Neural progenitor cell (in vitro differentiated cells): Measurements from ENCODE around the gene RASA1. TPM values are rescaled to one million over a fixed set of nuclear protein-coding genes. Genes with fewer than 3 reads are reported as not detected.
A peak's percentile ranks its signal among the peaks of the same experiment; 100 is the strongest.

Experiments
- DNase-seq: peaks from one replicate; pipeline ENCODE4 v3.0.0-alpha.2; 2016; ENCODE audit warnings: low spot score
- H2AFZ ChIP-seq: fragments of 200-600 bp; sonication (generic); replicated peaks from 2 replicates; pipeline ENCODE4 v1.6.1; 2016; ENCODE audit warnings: antibody characterized with exemption
- H3F3A ChIP-seq: fragments of 200-600 bp; sonication (generic); 2 replicates; pipeline ENCODE4 v1.6.1; 2016; ENCODE audit warnings: antibody characterized with exemption, low read depth
- H3K27ac ChIP-seq: fragments of 200-600 bp; sonication (generic); 2 replicates; pipeline ENCODE4 v1.5.1; 2016; ENCODE audit warnings: mild to moderate bottlenecking
- H3K27me3 ChIP-seq: fragments of 200-600 bp; sonication (generic); 2 replicates; pipeline ENCODE4 v1.6.1; 2016; ENCODE audit warnings: mild to moderate bottlenecking, moderate library complexity
- H3K36me3 ChIP-seq: fragments of 200-600 bp; sonication (generic); 2 replicates; pipeline ENCODE4 v1.5.1; 2016
- H3K4me1 ChIP-seq: fragments of 200-600 bp; sonication (generic); 2 replicates; pipeline ENCODE4 v1.6.1; 2016; ENCODE audit warnings: mixed run types
- H3K4me2 ChIP-seq: fragments of 200-600 bp; sonication (generic); 2 replicates; pipeline ENCODE4 v1.6.1; 2016
- H3K4me3 ChIP-seq: fragments of 200-600 bp; sonication (generic); 2 replicates; pipeline ENCODE4 v1.5.1; 2016
- H3K79me2 ChIP-seq: fragments of 200-600 bp; sonication (generic); 2 replicates; pipeline ENCODE4 v1.6.1; 2016; ENCODE audit warnings: low read depth
- H3K9ac ChIP-seq: fragments of 200-600 bp; sonication (generic); 2 replicates; pipeline ENCODE4 v1.6.1; 2016
- H3K9me3 ChIP-seq: fragments of 200-600 bp; sonication (generic); 2 replicates; pipeline ENCODE4 v1.5.1; 2016; ENCODE audit warnings: low read depth
- H4K20me1 ChIP-seq: fragments of 200-600 bp; sonication (generic); 2 replicates; pipeline ENCODE4 v1.6.1; 2016; ENCODE audit warnings: low read depth
- H3K27ac Mint-ChIP-seq: 3 replicates; pipeline ENCODE4 v1.8.0; 2021; ENCODE audit warnings: mixed read lengths
- H3K27me3 Mint-ChIP-seq: 2 replicates; pipeline ENCODE4 v1.8.0; 2022; ENCODE audit warnings: low read depth, mild to moderate bottlenecking, inconsistent platforms, moderate library complexity, mixed read lengths; ENCODE audit not compliant: insufficient read depth
- H3K36me3 Mint-ChIP-seq: 3 replicates; pipeline ENCODE4 v1.8.0; 2021; ENCODE audit warnings: mixed read lengths
- H3K4me1 Mint-ChIP-seq: 3 replicates; pipeline ENCODE4 v1.8.0; 2021; ENCODE audit warnings: mixed read lengths
- H3K4me3 Mint-ChIP-seq: 3 replicates; pipeline ENCODE4 v1.8.0; 2021; ENCODE audit warnings: mild to moderate bottlenecking, moderate library complexity, mixed read lengths
- H3K9me3 Mint-ChIP-seq: 3 replicates; pipeline ENCODE4 v1.8.0; 2020; ENCODE audit warnings: mixed read lengths
- EZH2 ChIP-seq: fragments of 200-600 bp; sonication (generic); IDR thresholded peaks from 2 replicates; pipeline ENCODE4 v1.6.1; 2017; ENCODE audit warnings: antibody characterized with exemption, mild to moderate bottlenecking, moderate library complexity
- EZH2phosphoT487 ChIP-seq: fragments of 200-600 bp; sonication (generic); IDR thresholded peaks from 2 replicates; pipeline ENCODE4 v1.6.1; 2017; ENCODE audit warnings: antibody characterized with exemption
- total RNA-seq: library from RNA; depleted of rRNA; stranded (reverse); fragments of >200 nt; gene quantifications from 2 replicates; pipeline ENCODE4 v1.2.3, GENCODE V29; 2015; ENCODE audit warnings: low replicate concordance
- TF ChIP-seq, protein P1 (sequence below): fragments of 200-600 bp; sonication (generic); IDR thresholded peaks from 2 replicates; pipeline ENCODE4 v1.5.1; 2017; ENCODE audit warnings: antibody characterized with exemption, mild to moderate bottlenecking

RASA1 gene
- total RNA-seq = 42.4 and 60.9 TPM in 2 replicates

DNA sequence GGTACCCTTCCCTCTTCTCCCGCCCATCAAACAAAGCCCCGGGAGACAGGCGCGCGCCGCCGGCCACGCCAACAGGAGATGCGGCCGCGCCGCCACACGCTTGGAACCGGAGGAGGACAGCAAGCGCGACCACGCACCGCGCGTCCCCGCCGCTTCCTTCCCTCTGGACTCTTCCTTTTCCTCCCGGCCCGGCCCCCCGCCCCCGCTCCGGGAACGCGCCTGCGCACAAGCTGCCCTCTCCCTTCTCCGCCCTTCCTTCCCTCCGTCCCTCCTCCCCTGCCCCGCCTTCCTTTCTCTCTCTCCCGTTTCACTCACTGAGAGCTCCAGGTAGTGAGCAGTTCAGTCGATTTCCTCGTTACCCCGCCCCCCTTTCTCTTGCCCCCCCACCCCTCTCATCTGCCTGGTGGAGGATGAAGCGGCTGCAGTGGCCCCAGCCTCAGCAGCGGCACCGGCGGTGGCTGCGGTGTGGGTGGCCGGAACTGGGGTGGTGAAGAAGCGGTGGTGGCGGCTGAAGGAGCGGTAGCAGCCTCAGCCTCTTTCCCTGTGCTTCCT, at the start of gene RASA1:
Gene RASA1, plus strand, starts transcription at position 310 of the 552 bp plus-strand sequence. CDS start 569 bp downstream, outside the sequence.
- Histone ChIP-seq H3F3A (peaks cover 31% of the 10 kb centered on the region), H3K79me2 (peaks cover 42% of the 10 kb centered on the region), H4K20me1 (peaks cover 14% of the 10 kb centered on the region), H3K36me3 (no peaks in the 10 kb centered on the region), H3K9me3 (no peaks in the 10 kb centered on the region), H3K4me1 (peaks cover 17% of the 10 kb centered on the region), H3K27ac (peak within 1 kb of the TSS; percentile 93), H3K4me2 (peak within 1 kb of the TSS; percentile 84), H2AFZ (peak within 1 kb of the TSS; percentile 77), H3K9ac (peak within 1 kb of the TSS; percentile 56), H3K4me3 (peak within 1 kb of the TSS; percentile 72), H3K27me3 (no peaks in the 10 kb centered on the region)
- Mint-ChIP-seq H3K4me3 (peak within 1 kb of the TSS; percentile 98), H3K4me1 (peaks cover 17% of the 10 kb centered on the region), H3K36me3 (peaks cover 2% of the 10 kb centered on the region), H3K27ac (peak within 1 kb of the TSS; percentile 98), H3K9me3 (no peaks in the 10 kb centered on the region), H3K27me3 (no peaks in the 10 kb centered on the region)
- peak; percentile 97 for DNase-seq
- TF ChIP-seq EZH2 (no peak), EZH2phosphoT487 (no peak)
- TF ChIP-seq, protein P1, sequence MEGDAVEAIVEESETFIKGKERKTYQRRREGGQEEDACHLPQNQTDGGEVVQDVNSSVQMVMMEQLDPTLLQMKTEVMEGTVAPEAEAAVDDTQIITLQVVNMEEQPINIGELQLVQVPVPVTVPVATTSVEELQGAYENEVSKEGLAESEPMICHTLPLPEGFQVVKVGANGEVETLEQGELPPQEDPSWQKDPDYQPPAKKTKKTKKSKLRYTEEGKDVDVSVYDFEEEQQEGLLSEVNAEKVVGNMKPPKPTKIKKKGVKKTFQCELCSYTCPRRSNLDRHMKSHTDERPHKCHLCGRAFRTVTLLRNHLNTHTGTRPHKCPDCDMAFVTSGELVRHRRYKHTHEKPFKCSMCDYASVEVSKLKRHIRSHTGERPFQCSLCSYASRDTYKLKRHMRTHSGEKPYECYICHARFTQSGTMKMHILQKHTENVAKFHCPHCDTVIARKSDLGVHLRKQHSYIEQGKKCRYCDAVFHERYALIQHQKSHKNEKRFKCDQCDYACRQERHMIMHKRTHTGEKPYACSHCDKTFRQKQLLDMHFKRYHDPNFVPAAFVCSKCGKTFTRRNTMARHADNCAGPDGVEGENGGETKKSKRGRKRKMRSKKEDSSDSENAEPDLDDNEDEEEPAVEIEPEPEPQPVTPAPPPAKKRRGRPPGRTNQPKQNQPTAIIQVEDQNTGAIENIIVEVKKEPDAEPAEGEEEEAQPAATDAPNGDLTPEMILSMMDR = no peak

DNA sequence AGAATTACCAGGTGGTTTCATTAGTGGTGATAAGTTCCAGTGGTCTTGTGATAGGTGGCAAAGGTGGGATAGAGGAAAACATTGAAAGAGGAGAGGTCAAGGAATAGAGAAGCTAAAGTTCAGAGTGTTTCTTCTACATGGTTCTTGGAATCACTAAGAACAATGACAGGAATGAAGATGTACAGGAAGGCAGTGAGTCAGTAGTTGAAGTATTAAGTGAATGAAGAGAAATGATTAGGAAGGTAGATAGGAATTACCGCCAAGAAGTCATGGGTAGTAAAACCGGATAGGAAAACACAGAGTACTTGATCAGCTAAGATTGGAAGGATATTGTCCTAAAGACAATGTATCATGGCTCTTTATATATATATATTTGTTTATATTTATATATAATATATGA, 37.9 kb upstream of the RASA1 start:
- H3K4me3 ChIP-seq = no peak overlapping the region
- H3K4me1 ChIP-seq = no peaks in the 10 kb centered on the region
- TF ChIP-seq EZH2 (no peak), EZH2phosphoT487 (no peak)
- TF ChIP-seq, protein P1 = no peak
- no peaks in the 10 kb centered on the region for H3K36me3 Mint-ChIP-seq
- no peaks in the 10 kb centered on the region for H3K79me2 ChIP-seq
- H3K9ac ChIP-seq = no peak overlapping the region
- H3F3A ChIP-seq = no peaks in the 10 kb centered on the region
- H3K4me1 Mint-ChIP-seq = no peaks in the 10 kb centered on the region
- H3K36me3 ChIP-seq = no peaks in the 10 kb centered on the region
- H3K4me2 ChIP-seq = no peak overlapping the region
- H3K27ac ChIP-seq = no peak overlapping the region
- H2AFZ ChIP-seq = no peak overlapping the region
- no peak overlapping the region for H3K27ac Mint-ChIP-seq
- H3K4me3 Mint-ChIP-seq = no peak overlapping the region
- H3K9me3 ChIP-seq = no peaks in the 10 kb centered on the region
- no peaks in the 10 kb centered on the region for H3K27me3 ChIP-seq
- no peaks in the 10 kb centered on the region for H3K9me3 Mint-ChIP-seq
- DNase-seq = no peak
- H3K27me3 Mint-ChIP-seq = no peaks in the 10 kb centered on the region
- H4K20me1 ChIP-seq = no peaks in the 10 kb centered on the region

DNA sequence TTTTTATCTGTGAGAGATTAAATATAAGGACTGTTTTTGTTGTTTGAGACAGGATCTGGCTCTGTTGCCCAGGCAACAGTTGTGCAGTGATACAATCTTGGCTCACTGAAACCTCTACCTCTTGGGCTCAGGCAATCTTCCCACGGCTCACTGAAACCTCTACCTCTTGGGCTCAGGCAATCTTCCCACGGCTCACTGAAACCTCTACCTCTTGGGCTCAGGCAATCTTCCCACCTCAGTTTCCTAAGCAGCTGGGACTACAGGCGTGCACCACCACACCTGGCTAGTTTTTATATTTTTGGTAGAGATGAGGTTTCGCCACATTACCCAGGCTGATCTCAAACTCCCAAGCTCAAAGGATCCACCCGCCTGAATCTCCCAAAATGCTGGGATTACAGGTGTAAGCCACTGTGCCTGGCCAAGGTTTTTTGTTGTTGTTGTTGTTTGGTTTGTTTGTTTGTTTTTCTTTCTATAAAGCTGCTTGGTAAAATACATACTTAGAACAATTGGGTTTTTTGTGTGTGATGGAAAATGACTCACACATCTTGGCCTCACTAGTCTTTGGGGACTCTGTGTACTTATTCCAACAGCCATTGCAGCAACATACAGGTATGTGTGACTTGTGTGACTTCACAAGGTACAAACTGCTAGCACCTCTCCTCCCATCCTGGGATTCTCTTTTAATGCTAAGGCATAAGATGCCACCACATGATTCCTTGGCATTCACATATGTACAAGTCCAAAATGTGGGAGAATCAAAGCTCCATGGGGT, 36.5 kb upstream of the RASA1 start:
- Histone ChIP-seq H2AFZ (no peak overlapping the region), H3K4me2 (no peak overlapping the region), H3F3A (no peaks in the 10 kb centered on the region), H3K4me3 (no peak overlapping the region), H3K4me1 (no peaks in the 10 kb centered on the region), H3K27ac (no peak overlapping the region), H3K9me3 (no peaks in the 10 kb centered on the region), H3K9ac (no peak overlapping the region), H3K36me3 (no peaks in the 10 kb centered on the region), H4K20me1 (no peaks in the 10 kb centered on the region), H3K79me2 (no peaks in the 10 kb centered on the region), H3K27me3 (no peaks in the 10 kb centered on the region)
- Mint-ChIP-seq H3K4me1 (no peaks in the 10 kb centered on the region), H3K36me3 (no peaks in the 10 kb centered on the region), H3K9me3 (no peaks in the 10 kb centered on the region), H3K27me3 (peaks cover 2% of the 10 kb centered on the region), H3K4me3 (no peak overlapping the region), H3K27ac (no peak overlapping the region)
- no peak for DNase-seq
- no peak for TF ChIP-seq EZH2phosphoT487
- TF ChIP-seq, protein P1 = no peak
